Skeletal muscle tissue (tissue), 4 donors: ENCODE data around the gene OGDH. TPM values are rescaled to one million over a fixed set of nuclear protein-coding genes. Genes with fewer than 3 reads are reported as not detected.
"Not testable (repeated sequence)": the region's sequence is repeated elsewhere in the genome, so short reads cannot be mapped to it uniquely, and the experiment has no call there.

ENCODE experiments used
- H3K27ac ChIP-seq: one replicate; pipeline ENCODE4 v1.7.0; 2013; ENCODE audit warnings: mild to moderate bottlenecking, low read depth, low read length, inconsistent platforms
- H3K27me3 ChIP-seq, 3 donors: one replicate each; pipeline ENCODE4 v1.7.0; 2013; ENCODE audit warnings: low read length in 3 of 3; ENCODE audit not compliant: control insufficient read depth in 3 of 3, insufficient read depth in 3 of 3
- H3K36me3 ChIP-seq, 3 donors: one replicate each; pipeline ENCODE4 v1.7.0; 2013; ENCODE audit warnings: low read length in 3 of 3; ENCODE audit not compliant: control insufficient read depth in 3 of 3, insufficient read depth in 3 of 3
- H3K4me1 ChIP-seq, 3 donors: one replicate each; pipeline ENCODE4 v1.7.0; 2013; ENCODE audit warnings: low read length in 3 of 3, mild to moderate bottlenecking in 3 of 3; ENCODE audit not compliant: control insufficient read depth in 3 of 3, insufficient read depth in 3 of 3
- H3K4me3 ChIP-seq, 3 donors: one replicate each; pipeline ENCODE4 v1.7.0; 2013; ENCODE audit warnings: low read length in 3 of 3
- H3K9ac ChIP-seq, 3 donors: one replicate each; pipeline ENCODE4 v1.7.0; 2013; ENCODE audit warnings: low read length in 3 of 3, mild to moderate bottlenecking in 3 of 3, moderate library complexity in 2 of 3, low read depth in 1 of 3
- H3K9me3 ChIP-seq, 3 donors: one replicate each; pipeline ENCODE4 v1.7.0; 2013; ENCODE audit warnings: low read length in 3 of 3; ENCODE audit not compliant: control insufficient read depth in 3 of 3
- total RNA-seq: library from RNA; depleted of rRNA; stranded (reverse); fragments of >200 nt; gene quantifications from one replicate; pipeline ENCODE4 v1.2.3, GENCODE V29; 2014
- donor health status: Osteomylitis.

Gene OGDH
- total RNA-seq: 70.5 TPM

- Histone ChIP-seq H3K4me1 (peaks cover 6 to 23% (median 8%) of the 10 kb centered on the region in 3 donors), H3K27ac (peak within 1 kb of the TSS; percentile 96), H3K27me3 (no peaks in the 10 kb centered on the region), H3K9me3 (no peaks in the 10 kb centered on the region), H3K9ac (peak within 1 kb of the TSS; percentile 91 to 96 (median 96)), H3K4me3 (peak within 1 kb of the TSS; percentile 95 to 96 (median 95)), H3K36me3 (peaks cover 0 to 2% (median 0%) of the 10 kb centered on the region in 3 donors)
Measured at GRCh38 chr7:44606341-44607140, at the start of gene OGDH. OGDH (plus strand) TSS chr7:44606627; CDS start chr7:44624344, 17,717 bp downstream.

- Histone ChIP-seq H3K4me1 (no peaks in the 10 kb centered on the region), H3K36me3 (no peaks in the 10 kb centered on the region), H3K27me3 (no peaks in the 10 kb centered on the region), H3K9ac (no peak overlapping the region), H3K9me3 (no peaks in the 10 kb centered on the region), H3K4me3 (no peak overlapping the region), H3K27ac (no peak overlapping the region)
Measured at GRCh38 chr7:44557485-44557884, 48.9 kb upstream of the OGDH start.

GRCh38 chr7:44559485-44559884 lies 46.9 kb upstream of the OGDH start:
- Histone ChIP-seq H3K9me3 (no peaks in the 10 kb centered on the region), H3K27ac (no peak overlapping the region), H3K27me3 (no peaks in the 10 kb centered on the region), H3K9ac (no peak overlapping the region), H3K4me3 (no peak overlapping the region), H3K36me3 (peaks cover 7 to 12% (median 8%) of the 10 kb centered on the region in 3 donors), H3K4me1 (peaks cover 0 to 2% (median 0%) of the 10 kb centered on the region in 3 donors)

- Histone ChIP-seq H3K9ac (no peak overlapping the region), H3K27ac (no peak overlapping the region), H3K27me3 (no peaks in the 10 kb centered on the region), H3K36me3 (peaks cover 20 to 27% (median 26%) of the 10 kb centered on the region in 3 donors), H3K4me3 (no peak overlapping the region), H3K4me1 (peaks cover 6 to 9% (median 9%) of the 10 kb centered on the region in 3 donors), H3K9me3 (no peaks in the 10 kb centered on the region)
Measured at GRCh38 chr7:44561481-44561880, 44.9 kb upstream of the OGDH start.

GRCh38 chr7:44561962-44562621 lies 44.3 kb upstream of the OGDH start:
- peaks cover 25 to 31% (median 31%) of the 10 kb centered on the region in 3 donors for H3K36me3 ChIP-seq
- H3K27me3 ChIP-seq: no peaks in the 10 kb centered on the region
- H3K4me1 ChIP-seq: peaks cover 6 to 9% (median 9%) of the 10 kb centered on the region in 3 donors
- H3K9ac ChIP-seq: no peak overlapping the region
- no peaks in the 10 kb centered on the region for H3K9me3 ChIP-seq
- no peak overlapping the region for H3K4me3 ChIP-seq
- no peak overlapping the region for H3K27ac ChIP-seq

GRCh38 chr7:44562622-44562962 lies 43.8 kb upstream of the OGDH start:
- not testable (repeated sequence) for H3K27me3 ChIP-seq, H3K9ac ChIP-seq, H3K4me1 ChIP-seq, H3K4me3 ChIP-seq, H3K27ac ChIP-seq, H3K9me3 ChIP-seq
- H3K36me3 ChIP-seq: peaks cover 30 to 36% (median 36%) of the 10 kb centered on the region in 3 donors

- H3K27me3 ChIP-seq: no peaks in the 10 kb centered on the region
- peaks cover 37 to 43% (median 43%) of the 10 kb centered on the region in 3 donors for H3K36me3 ChIP-seq
- H3K4me3 ChIP-seq: no peak overlapping the region
- no peaks in the 10 kb centered on the region for H3K9me3 ChIP-seq
- no peak overlapping the region for H3K9ac ChIP-seq
- H3K27ac ChIP-seq: no peak overlapping the region
- peaks cover 6 to 9% (median 9%) of the 10 kb centered on the region in 3 donors for H3K4me1 ChIP-seq
Measured at GRCh38 chr7:44563171-44563679, 43.2 kb upstream of the OGDH start.

GRCh38 chr7:44564606-44565005 lies 41.8 kb upstream of the OGDH start:
- no peak overlapping the region for H3K4me3 ChIP-seq
- H3K9ac ChIP-seq: peak overlapping the region in 1 of 3 donors; percentile 54
- no peaks in the 10 kb centered on the region for H3K9me3 ChIP-seq
- H3K36me3 ChIP-seq: peaks cover 50 to 56% (median 56%) of the 10 kb centered on the region in 3 donors
- peaks cover 6 to 12% (median 9%) of the 10 kb centered on the region in 3 donors for H3K4me1 ChIP-seq
- H3K27me3 ChIP-seq: no peaks in the 10 kb centered on the region
- H3K27ac ChIP-seq: no peak overlapping the region

GRCh38 chr7:44565097-44565794 lies 41.2 kb upstream of the OGDH start:
- Histone ChIP-seq H3K27ac (no peak overlapping the region), H3K4me3 (no peak overlapping the region), H3K9me3 (no peaks in the 10 kb centered on the region), H3K4me1 (peaks cover 6 to 12% (median 9%) of the 10 kb centered on the region in 3 donors), H3K27me3 (no peaks in the 10 kb centered on the region), H3K9ac (peak overlapping the region in 1 of 3 donors; percentile 54), H3K36me3 (peaks cover 57 to 63% (median 63%) of the 10 kb centered on the region in 3 donors)
